ENCODE results near the gene ADAM17.

Gene ADAM17

DNA sequence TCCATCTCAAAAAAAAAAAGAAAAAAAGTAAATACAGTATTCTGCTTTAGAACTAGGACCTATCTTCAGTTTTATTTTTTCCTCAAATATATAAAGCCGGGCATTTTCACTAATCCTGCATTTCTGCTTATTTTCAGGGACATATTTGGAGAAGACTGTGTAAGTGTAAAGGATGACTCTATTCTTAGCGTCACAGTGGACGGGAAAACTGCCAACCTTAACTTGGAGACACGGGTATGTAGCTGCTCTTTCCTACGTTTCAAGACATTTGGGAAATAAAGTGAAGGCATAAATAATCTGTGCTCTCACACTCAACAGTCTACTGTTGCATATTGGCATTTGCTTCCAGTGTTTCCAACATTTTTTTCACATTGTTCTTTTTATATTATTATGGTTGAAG is 84.4 kb downstream of the ADAM17 start:
- DNase-seq (ENCODE audit: low read depth, low spot score): no peak

DNA sequence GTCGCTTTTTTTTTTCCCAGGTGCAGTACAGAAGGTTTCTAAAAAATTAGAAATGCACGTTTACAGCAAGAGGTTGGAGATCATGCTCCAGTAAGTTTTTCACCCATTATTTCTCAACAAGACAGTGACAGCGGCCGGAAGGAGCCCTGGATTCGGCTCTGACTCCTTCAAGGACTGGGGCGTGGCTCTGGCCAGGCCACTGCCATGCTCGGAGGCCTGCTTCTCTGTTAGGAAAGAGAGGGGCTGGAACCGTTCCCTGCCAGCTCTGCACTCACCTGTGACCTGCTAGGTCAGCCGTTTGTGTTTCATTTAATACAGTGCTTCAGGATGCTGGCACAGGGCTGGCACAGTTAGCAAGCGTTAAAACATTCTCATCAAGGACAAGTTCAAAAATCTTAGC is 87.9 kb downstream of the ADAM17 start:
- no peak for DNase-seq (ENCODE audit: low read depth, low spot score)

DNA sequence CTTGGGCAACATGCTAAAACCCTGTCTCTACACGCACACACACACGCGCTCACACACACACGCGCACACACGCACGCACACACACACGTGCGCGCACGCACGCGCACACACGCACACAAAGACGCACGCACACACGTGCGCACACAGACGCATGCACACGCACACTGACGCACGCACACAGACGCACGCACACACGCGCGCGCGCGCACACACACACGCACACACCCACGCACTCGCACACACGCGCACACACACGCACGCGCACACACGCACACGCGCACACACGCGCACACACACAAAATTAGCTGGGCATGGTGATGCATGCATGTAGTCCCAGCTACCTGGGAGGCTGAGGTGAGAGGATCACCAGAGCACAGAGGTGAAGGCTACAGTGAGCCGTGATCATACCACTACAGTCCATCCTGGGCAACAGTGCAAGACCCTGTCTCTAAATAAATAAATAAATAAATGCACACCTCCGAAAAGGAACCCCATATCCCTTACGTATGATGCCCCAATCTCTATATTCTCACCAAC is 89.4 kb downstream of the ADAM17 start:
- DNase-seq (ENCODE audit: low read depth, low spot score): no peak

DNA sequence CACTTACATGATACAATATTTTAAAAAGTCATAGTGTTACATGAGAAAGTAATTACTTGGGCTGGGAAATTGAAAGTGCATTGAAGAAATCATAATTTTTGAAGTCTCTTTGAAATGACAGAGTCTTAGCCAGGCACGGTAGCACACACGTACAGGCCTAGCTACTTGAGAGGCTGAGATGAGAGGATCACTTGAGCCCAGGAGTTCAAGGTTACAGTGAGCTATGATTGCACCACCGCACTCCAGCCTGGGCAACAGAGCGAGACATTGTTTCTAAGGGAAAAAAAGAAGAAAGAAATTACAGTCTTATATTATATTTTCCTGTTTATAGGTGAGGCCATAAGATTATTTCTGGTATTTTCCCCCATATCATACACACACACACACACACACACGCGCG is 90.5 kb downstream of the ADAM17 start:
- DNase-seq (ENCODE audit: low read depth, low spot score): no peak

DNA sequence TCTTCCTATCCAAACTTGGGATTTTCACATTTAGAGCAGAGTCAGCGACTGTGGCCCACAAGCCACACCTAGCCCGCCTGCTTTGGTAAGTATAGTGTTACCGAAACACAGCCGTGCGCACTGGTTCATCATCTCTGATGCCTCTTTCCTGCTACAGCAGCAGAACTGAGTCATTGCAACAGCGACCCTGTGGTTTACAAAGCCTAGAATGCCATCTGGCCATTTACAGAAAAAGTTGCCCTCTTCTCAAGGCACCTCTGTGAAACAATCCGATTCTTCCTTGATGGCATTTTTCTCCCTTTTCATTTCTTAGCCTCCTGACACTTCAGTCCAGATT is 92.0 kb downstream of the ADAM17 start:
- DNase-seq (ENCODE audit: low read depth, low spot score): no peak

DNA sequence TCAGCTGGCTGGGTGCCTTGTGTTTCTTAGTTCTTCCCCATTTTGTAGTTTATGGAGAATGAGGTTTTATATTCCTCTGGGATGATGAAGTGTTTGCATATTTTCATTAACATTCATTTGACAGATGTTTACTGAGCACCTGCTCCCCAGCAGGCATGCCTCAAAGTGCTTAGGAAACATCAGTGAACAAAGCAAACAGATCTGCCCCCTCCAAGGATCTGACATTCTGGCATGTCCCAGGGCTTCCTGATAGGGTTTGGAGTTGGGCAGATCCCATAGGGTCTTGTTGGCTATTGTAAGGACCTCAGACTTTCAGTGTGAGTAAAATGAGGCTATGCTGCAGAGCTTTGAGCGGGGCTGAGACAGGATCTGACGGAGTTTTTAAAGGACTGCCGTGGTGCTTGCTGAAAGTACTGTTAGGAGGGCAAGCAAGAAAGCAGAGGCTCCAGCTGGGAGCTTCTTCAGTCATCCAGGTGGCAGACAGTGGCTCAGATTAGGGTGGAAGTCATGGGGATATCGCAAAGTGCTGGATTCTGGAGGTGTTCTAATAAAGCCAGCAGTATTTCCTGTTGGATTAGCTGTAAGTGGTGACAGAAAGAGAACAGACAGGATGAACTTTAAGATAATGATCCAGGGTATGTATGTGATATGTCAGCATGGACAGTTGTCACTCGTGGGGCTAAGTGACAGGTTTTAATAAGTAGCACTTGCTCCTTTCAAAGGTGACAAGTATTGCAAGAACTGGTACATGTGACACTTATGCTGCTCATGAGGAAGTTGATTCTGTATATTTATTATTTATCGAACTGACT is 92.5 kb downstream of the ADAM17 start:
- DNase-seq (ENCODE audit: low read depth, low spot score): no peak

DNA sequence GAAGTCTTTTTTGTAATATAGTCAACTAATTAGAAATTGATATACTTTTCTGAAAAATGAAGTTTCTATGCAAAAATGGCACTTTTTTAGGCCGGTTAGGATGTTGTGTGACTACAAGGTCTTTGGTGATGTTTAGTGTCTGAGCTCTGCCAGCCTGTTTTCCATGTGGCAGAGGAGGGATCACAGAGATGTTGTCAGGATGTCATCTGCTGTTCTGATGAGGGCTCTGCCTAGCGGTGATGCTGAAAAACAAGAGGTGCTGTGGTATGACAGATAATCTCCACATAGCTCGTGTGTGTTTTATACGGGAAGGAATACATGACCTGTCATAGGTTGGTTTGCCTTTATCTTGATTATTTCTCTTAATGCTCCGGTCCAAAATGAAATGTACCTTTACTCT is 93.3 kb downstream of the ADAM17 start:
- no peak for DNase-seq (ENCODE audit: low read depth, low spot score)

DNA sequence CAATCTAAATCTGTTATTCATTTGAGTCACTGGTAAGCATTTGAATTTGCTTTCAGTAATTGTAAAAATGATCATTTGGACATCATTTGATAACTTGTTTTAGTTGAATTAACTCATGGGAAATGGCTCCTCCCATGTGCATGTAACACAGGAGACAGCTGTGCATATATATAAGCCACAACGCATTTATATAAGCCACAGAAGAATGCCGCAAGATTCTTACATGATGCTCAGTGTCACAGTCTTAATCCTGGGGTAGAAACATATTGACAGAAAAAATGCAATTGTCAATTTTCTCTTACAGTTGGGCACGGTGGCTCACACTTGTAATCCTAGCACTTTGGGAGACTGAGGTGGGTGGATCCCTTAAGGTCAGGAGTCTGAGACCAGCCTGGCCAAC is 94.6 kb downstream of the ADAM17 start:
- DNase-seq (ENCODE audit: low read depth, low spot score): no peak

DNA sequence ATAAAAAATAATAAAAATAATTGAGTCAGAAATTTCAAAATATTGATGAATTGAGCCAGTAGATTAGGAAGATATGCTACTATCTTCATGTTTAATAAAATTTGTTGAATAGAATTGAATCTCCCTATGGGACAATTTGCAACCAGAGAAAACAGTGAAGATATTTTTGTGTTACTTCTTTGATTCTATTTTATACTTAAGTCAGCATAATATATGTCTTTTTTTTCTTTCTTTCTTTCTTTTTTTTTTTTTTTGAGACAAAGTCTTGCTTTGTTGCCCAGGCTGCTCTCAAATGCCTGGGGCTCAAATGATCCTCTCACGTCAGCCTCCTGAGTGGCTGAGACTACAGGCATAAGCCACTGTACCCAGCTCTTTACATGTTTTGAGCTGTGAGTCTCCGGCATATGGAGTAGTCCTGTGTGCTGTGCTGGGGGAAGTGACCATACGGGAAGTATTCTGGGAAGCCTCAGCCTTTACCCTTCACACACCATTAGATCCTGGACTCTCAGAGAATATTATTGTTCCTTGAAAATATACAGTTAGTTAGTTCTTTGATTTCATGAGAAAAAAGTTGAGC is 95.1 kb downstream of the ADAM17 start:
- no peak for DNase-seq (ENCODE audit: low read depth, low spot score)

DNA sequence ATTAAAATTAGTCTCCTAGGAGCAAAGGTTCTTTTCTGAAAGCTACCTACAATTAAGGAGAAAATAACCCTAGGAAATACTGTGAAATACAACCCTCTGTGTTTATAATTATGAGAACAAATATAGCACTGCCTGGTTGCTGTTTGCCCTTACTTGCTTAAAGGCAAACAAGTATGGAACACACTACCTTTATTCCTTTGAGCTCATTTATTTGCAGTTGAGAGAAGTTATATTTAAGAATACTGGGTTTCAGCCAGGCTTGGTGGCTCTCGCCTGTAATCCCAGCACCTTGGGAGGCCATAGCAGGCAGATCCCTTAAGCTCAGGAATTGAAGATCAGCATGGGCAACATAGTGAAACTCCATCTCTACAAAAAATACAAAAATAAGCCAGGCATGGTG is 104.4 kb downstream of the ADAM17 start:
- DNase-seq (ENCODE audit: low read depth, low spot score): no peak

DNA sequence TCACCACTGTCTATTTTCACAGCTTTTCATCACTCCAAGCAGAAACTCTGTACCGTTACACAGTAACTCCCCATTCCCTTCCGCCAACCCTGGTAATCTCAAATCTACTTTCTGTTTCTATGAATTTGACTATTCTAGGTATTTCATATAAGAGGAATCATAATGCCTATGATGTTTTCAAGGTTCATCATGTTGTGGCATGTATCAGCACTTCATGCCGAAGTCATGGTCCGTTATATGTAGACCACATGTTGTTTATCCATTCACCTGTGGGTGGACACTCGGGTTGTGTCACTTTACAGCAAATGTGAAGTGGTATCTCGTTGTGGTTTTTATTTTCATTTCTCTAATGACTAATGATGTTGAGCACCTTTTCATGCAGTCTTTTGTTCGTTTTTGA is 110.5 kb downstream of the ADAM17 start:
- DNase-seq (ENCODE audit: low read depth, low spot score): no peak

DNA sequence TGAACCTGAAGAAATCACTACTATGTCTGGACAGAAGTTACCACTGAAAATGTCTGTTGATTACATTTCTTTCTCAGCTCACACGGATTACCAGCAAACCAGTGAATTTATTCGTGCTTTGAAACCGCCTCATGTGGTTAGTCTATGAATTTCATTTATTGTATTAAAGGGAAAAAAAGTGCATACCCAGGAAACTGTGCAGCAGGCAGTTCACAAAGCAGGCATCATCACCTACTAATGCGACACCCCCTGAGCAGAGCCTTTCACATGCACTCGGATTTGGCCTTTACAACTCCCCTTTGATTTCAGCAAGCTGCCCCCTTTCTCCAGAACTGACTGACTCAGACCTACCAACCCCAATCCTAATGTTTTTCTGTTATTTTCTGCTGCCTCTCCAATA is 112.1 kb downstream of the ADAM17 start:
- no peak for DNase-seq (ENCODE audit: low read depth, low spot score)

DNA sequence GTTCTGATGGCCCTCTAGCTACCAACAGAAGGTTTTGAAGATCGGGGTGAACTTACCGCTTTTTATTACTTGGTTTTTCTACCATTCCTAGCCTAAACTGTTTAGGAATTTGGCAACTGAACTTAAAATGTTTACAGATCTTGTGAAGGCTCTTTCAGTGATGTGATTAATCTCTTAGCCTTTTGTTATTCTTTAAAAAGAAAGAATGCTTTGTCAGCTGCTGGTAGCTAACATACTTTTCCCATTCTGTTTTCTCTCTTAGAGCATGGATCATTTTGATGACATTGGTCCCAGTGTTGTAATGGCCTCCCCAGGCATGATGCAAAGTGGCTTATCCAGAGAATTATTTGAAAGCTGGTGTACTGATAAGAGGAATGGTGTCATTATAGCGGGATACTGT is 114.1 kb downstream of the ADAM17 start:
- no peak for DNase-seq (ENCODE audit: low read depth, low spot score)

DNA sequence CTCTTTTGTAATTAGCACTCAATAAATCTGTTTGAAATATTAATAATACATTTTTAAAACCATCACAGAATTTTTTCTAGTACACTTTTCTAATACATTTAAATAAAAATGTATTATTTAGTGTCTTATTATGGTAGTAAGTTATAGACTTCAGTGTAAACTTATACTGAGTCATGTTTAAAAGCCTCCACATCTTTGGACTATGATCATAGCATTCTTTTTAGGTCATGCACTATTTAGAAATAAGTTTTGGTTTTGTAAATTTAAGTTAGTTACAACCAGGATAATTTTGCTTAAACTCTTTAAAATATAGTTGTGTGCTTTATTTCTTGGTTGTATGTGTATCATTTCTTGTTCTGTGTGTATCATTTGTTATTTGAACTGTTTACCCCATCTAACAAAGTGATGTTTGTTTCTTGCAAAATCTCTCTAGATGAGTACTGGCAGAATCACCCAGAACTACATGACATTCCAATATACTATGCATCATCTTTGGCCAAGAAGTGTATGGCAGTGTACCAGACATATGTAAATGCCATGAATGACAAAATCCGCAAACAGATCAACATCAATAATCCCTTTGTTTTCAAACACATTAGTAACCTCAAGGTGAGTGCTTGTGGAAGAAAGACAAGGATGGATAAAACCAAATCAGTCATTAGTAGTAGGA is 115.4 kb downstream of the ADAM17 start:
- no peak for DNase-seq (ENCODE audit: low read depth, low spot score)

DNA sequence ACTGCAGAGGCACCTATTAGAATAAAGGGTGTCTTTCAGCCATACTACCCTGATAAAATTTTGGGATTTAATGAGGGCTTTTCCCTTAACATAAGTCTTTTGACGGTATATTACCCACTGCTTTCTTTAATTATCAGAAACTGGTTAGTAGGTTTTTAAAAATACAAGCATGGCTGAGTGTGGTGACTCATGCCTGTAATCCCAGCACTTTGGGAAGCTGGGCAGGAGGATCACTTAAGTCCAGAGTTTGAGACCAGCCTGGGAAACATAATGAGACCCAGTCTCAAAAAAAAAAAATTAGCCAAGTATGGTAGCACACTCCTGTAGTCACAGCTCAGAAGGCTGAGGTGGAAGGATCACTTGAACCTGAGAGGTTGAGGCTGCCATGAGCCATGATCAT is 116.1 kb downstream of the ADAM17 start:
- no peak for DNase-seq (ENCODE audit: low read depth, low spot score)
